Inflammatory macrophage treated with lipopolysaccharide for 4 hours (primary cell): ENCODE data around the gene DRG2.

Experiments used
- DNase-seq: peaks from one replicate; pipeline ENCODE4 v3.0.0-alpha.2; 2020

The DRG2 gene

DNA sequence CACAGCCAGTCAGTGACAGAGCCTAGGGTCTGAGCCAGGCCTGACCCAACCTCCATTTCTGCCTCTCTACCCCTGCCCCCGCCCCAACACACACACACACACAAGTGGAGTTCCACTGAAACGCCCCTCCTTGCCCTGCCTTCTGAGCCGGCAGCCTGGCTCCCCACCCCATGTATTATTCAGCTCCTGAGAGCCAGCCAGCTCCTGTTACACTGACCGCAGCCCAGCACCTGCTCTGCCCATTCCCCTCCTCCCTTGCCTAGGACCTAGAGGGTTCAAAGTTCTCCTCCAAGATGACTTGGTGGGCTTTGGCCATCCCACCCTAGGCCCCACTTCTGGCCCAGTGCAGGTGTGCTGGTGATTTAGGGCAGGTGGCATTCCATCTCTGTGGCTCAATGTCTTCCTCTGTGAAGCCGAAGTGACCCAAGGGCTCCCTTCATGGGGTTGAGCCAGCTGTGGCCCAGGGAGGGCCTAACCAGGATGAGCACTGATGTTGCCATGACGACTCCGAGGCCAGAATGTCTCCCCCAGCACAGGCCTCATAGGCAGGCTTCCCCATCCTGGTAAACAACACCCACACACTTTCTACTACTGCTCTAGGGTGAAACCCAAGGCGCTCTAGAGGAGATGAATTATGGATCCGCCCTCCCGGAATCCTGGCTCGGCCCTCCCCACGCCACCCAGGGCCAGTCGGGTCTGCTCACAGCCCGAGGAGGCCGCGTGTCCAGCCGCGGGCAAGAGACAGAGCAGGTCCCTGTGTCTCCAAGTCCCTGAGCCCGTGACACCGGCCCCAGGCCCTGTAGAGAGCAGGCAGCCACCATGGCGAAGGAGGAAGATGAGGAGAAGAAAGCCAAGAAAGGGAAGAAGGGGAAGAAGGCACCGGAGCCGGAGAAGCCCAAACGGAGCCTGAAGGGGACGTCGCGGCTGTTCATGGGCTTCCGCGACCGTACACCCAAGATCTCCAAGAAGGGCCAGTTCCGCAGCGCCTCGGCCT, 30.5 kb downstream of the DRG2 start:
- no peak for DNase-seq

- no peak for DNase-seq
Measured at GRCh38 chr17:18119166-18119745, 31.5 kb downstream of the DRG2 start.

- DNase-seq: no peak
Measured at GRCh38 chr17:18119938-18120337, 32.2 kb downstream of the DRG2 start.

- DNase-seq: no peak
Measured at GRCh38 chr17:18120461-18121017, 32.8 kb downstream of the DRG2 start.

GRCh38 chr17:18121144-18121910, 33.6 kb downstream of the DRG2 start:
- DNase-seq: no peak

- DNase-seq: no peak
Measured at GRCh38 chr17:18122990-18123753, 35.4 kb downstream of the DRG2 start.

DNA sequence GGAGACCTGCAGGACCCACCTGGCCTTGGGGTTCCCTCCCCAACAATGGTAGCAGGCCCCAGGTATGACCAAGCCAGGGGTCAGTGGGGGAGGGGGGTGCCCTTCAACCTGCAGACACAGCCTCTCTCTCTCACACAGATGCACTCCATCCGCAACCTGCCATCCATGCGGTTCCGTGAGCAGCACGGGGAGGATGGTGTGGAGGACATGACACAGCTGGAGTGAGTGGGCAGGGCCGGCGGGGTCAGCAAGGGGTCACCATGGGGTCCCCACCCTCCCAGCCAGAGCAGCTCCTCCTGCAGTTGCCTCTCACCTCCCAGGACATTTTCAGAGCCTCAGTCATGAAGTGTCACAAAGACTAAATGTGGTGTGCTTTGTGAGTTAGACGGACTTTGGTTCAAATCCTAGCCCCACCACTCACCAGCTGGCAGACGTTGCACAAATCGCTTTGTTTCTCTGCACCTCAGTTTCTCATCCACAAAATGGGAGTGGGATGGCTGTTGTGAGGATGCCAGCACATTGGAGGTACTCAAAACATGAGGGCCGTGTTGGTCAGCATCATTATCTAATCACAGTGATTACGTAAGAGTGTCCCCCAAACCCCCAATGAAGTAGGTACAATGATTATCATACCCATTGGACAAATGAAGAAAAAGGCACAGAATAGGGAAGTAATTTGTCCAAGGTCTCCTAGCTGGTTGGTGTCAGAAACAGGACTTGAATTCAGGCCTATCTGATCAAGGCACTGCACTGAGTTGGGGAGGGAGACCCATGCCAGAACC, 36.8 kb downstream of the DRG2 start:
- no peak for DNase-seq

DNA sequence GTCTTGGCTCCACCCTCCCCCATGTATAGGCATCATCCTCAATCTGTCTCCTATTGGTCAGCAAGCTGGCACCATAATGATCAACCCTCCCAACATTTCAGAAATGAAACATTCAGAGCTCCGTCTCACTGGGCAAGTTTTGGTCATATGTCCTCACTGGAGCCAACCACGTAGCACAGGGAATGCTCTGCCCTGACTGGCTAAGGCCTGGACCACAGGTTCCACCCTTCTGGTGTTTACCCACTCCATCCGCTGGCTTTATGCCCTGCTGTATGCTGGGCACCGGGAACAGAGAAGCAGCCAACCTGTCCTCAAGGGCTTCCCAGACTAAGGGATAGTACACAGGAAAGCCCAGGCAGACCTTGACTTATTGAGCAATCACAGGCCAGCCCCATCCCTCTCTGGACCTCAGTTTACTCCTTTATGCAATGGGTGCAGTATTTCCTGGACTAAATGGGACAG, 41.3 kb downstream of the DRG2 start:
- DNase-seq: no peak

DNA sequence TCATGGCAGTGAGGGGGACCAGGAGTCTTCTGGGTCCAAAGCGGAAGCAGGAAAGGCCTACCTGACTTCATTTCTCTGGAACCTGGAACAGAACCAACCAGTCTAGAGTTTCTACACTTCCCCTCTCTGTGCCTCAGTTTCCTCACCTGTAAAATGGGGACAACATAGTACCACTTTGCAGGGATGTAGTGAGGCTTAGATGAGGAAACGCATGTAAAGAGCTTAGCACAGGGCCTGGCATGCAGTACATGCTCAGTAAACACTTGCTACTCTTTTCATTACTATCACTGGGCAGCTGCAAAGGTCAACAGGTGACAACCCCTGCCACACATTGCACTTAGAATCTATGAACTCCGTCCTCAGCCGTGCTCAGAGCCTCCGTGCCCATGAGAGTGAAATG, 45.0 kb downstream of the DRG2 start:
- DNase-seq: no peak

DNA sequence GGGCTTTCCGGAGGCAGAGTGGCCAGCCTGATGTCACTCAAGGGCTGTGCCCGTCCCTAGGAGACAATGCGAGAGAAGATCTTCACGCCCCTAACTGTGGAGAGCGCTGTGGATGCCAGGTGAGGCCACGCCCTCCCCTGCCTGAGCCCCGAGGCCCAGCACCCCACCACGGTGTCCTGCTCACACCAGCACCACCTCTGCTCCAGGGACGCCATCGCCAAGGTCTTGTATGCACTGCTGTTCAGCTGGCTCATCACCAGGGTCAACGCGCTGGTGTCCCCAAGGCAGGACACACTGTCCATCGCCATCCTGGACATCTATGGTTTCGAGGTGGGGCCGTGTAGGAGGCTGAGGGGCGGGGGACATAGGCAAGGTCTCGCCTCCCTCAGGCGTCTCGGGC, 48.6 kb downstream of the DRG2 start:
- no peak for DNase-seq

- no peak for DNase-seq
Measured at GRCh38 chr17:18138065-18138749, 50.5 kb downstream of the DRG2 start.

DNA sequence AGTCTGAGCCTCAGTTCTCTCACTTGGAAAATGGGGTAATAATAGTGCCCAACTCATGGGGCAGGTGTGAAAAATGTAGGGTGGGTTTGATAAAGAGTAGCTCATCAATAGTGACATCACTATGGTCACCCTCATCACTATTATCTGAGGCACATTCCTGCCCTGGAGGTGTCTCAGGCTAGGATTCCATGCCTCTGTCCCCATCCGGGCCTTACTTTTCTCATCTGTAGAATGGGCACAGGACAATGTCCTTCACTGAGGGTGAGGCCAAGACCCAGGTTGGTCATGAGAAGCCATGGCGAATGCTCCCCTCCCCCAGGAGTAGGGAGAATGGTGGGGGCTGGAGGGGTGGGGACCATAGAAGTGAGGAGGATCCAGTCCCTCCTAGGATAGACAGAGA, 51.3 kb downstream of the DRG2 start:
- DNase-seq: no peak

DNA sequence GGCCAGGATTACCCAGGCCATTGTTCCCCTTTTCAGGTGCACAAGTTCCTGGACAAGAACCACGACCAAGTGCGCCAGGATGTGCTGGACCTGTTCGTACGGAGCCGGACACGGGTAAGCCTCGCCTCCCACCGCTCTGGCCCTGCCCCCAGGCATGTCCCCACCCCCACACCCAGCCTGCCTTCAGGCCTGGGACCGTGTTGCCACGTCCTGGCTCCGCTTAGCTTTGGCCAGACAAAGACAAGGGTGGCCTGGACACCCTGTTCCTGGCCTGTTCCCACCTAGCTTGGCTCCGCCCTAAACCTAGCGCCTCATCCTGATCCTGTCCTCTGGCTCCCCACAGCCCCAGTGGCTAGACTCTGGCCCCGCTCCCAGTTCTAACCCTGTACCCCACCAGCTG, 51.8 kb downstream of the DRG2 start:
- DNase-seq: no peak

- peak; percentile 36 for DNase-seq
Measured at GRCh38 chr17:18139949-18140348, 52.2 kb downstream of the DRG2 start.

GRCh38 chr17:18140648-18141047, 52.9 kb downstream of the DRG2 start:
- DNase-seq: no peak

- peak; percentile 67 for DNase-seq
Measured at GRCh38 chr17:18141210-18141803, 53.6 kb downstream of the DRG2 start.

- no peak for DNase-seq
Measured at GRCh38 chr17:18142417-18142816, 54.7 kb downstream of the DRG2 start.

GRCh38 chr17:18143044-18143936, 55.5 kb downstream of the DRG2 start:
- DNase-seq: peak; percentile 23

DNA sequence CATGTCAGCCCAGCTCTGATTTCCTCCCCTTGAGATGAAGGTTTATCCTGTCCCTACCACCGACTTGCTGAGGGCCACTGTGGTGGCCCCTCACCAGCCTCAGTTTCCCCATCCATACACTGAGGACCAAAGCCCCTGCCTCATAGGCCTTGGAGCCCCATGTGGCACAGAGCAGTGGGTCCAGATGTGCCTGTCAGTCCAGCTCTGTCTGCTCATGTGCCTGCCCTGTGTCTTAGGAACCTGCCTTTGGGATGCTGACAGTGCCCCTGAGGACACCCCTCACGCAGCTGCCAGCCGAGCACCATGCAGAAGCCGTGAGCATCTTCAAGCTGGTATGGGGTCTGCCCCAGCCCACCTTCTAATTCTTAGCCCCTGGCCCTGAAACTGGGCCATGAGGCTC, 56.5 kb downstream of the DRG2 start:
- no peak for DNase-seq
